ENCODE results near the gene STRN4.
"Not testable (repeated sequence)": the region's sequence is repeated elsewhere in the genome, so short reads cannot be mapped to it uniquely, and the experiment has no call there.

Gene STRN4

DNA sequence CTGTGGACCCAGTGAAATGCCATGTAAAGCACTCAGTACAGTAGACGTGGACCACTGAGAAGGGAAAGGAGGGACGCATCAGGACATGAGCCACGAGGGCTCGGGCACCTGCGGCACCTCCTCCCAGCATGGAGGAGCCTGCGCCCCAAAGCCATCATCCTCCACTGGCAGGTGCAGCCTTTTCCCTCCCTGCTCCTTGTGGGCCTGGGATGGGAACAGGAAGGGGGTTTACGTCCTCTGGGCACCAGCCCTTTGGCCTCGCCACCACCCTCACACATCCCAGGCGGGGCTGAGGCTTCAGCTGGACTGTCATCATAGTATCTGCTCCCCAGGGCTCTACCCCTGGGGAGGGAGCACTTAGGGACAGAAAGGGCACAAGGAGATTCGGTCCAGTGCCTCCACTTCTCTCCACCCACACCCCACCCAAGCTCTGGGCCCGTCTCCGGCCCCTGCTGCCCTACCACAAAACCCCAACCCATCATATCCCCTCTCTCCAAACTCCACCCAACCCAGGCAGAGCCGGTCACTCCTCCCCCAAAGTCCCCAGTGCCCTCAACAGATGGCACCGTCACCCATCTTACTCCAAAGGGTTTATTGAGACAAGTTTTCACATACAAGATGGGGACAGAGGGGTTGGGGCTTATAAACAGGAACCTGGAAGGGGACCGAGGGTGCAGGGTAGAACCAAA is 27.2 kb downstream of the STRN4 start:
- Histone ChIP-seq H3K9ac (ENCODE audit: low read length) (no peak overlapping the region), H3K36me3 (ENCODE audit: control insufficient read depth, insufficient read depth, low read length) (peaks cover 5% of the 10 kb centered on the region), H3K4me3 (ENCODE audit: low read length) (no peak overlapping the region), H3K9me3 (ENCODE audit: control insufficient read depth, low read length) (no peaks in the 10 kb centered on the region), H3K27me3 (ENCODE audit: control insufficient read depth, insufficient read depth, low read length) (no peaks in the 10 kb centered on the region), H3K4me1 (ENCODE audit: control insufficient read depth, insufficient read depth, low read length) (peaks cover 26% of the 10 kb centered on the region)

DNA sequence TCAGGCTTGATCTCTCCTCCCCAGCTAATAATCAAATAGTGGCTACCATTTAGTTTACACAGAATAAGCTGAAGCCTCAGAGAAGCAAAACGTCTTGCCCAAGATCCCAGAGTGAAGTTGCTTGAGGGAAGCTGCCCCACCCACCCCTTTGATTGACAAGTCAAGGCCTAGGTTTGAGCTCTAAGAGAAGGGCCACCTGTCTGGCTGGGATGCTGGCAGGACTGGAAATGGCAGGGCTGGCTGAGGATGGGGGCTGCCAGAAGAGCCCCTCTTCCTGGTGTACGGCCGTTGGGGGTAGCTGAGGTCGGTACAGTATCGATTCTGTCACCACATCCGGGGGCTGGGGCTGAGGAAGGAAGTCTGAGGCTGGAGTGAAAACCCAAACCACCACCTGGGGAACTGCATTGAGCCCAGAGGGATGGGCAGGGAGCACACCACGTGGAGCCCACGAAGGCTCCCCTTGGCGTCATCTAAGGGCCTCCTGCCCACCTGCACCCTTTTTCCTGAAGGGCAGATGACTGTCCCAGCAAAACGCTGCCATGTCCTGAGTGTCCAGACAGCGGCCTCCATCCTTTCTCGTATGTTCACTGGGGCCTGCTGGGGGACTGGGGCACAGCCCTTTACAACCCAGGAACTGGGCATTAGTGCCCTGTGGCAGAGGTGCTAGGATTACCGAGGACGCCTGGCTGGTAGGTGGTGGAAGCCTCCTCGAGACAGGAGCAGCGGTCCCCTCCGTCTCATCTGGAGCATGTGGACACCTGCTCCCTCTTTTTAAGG is 27.9 kb downstream of the STRN4 start:
- peak overlapping the region; percentile 97 for H3K9ac ChIP-seq (ENCODE audit: low read length)
- peaks cover 26% of the 10 kb centered on the region for H3K4me1 ChIP-seq (ENCODE audit: control insufficient read depth, insufficient read depth, low read length)
- no peaks in the 10 kb centered on the region for H3K27me3 ChIP-seq (ENCODE audit: control insufficient read depth, insufficient read depth, low read length)
- no peak overlapping the region for H3K4me3 ChIP-seq (ENCODE audit: low read length)
- no peaks in the 10 kb centered on the region for H3K9me3 ChIP-seq (ENCODE audit: control insufficient read depth, low read length)
- peaks cover 5% of the 10 kb centered on the region for H3K36me3 ChIP-seq (ENCODE audit: control insufficient read depth, insufficient read depth, low read length)

DNA sequence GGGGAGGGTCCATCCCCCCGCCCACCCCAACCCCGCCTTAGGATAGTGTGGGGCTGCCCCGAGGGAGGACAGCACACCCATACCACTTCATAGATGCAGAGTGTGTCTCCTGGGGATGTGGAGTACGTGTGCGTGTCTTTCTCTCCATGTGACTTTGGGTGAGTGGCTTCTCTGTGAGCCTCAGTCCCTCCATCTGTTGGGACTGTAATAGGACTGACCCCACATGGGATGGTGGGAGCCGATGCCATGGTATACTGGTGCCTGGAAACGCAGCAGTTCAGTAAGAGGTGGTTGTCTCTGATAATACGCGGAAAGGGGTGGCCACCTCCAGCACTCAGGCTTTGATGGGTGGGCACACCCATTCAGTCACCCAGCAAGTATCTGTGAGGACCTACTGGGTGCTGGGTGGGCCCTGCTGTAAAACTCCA is 28.5 kb downstream of the STRN4 start:
- H3K4me1 ChIP-seq (ENCODE audit: control insufficient read depth, insufficient read depth, low read length) = peaks cover 26% of the 10 kb centered on the region
- H3K9me3 ChIP-seq (ENCODE audit: control insufficient read depth, low read length) = no peaks in the 10 kb centered on the region
- peaks cover 4% of the 10 kb centered on the region for H3K36me3 ChIP-seq (ENCODE audit: control insufficient read depth, insufficient read depth, low read length)
- H3K9ac ChIP-seq (ENCODE audit: low read length) = peak overlapping the region; percentile 97
- H3K4me3 ChIP-seq (ENCODE audit: low read length) = no peak overlapping the region
- H3K27me3 ChIP-seq (ENCODE audit: control insufficient read depth, insufficient read depth, low read length) = no peaks in the 10 kb centered on the region

GRCh38 chr19:46717034-46717715 is 29.1 kb downstream of the STRN4 start, which contains the start of gene PRKD2:
Gene PRKD2 (minus strand): TSS chr19:46717114. CDS start chr19:46716370, 744 bp downstream.
- Histone ChIP-seq H3K4me3 (ENCODE audit: low read length) (peak within 1 kb of the TSS; percentile 80), H3K9ac (ENCODE audit: low read length) (peak within 1 kb of the TSS; percentile 97), H3K9me3 (ENCODE audit: control insufficient read depth, low read length) (no peaks in the 10 kb centered on the region), H3K27me3 (ENCODE audit: control insufficient read depth, insufficient read depth, low read length) (no peaks in the 10 kb centered on the region), H3K4me1 (ENCODE audit: control insufficient read depth, insufficient read depth, low read length) (peaks cover 26% of the 10 kb centered on the region), H3K36me3 (ENCODE audit: control insufficient read depth, insufficient read depth, low read length) (no peaks in the 10 kb centered on the region)

DNA sequence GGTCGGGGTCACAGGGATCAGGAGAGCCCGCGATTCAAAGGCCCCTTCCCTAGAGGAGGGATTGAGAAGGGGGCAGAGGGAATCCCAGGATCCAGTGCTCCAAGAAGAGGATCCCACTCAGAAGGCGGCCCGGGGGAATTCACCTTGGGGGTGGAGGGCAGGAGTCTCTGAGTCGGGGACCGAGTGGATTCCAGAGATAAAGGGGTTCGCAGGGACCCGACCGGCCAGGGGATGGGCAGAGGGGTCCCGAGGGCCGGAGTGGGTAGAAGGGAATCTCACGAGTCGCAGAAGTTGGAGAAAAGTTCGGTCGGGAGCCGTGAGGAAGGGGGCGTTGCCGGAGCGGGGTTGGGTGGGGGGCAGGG is 29.6 kb downstream of the STRN4 start:
- Histone ChIP-seq H3K9ac (ENCODE audit: low read length) (peak overlapping the region; percentile 97), H3K27me3 (ENCODE audit: control insufficient read depth, insufficient read depth, low read length) (no peaks in the 10 kb centered on the region), H3K4me1 (ENCODE audit: control insufficient read depth, insufficient read depth, low read length) (peaks cover 26% of the 10 kb centered on the region), H3K4me3 (ENCODE audit: low read length) (peak overlapping the region; percentile 80), H3K36me3 (ENCODE audit: control insufficient read depth, insufficient read depth, low read length) (no peaks in the 10 kb centered on the region), H3K9me3 (ENCODE audit: control insufficient read depth, low read length) (no peaks in the 10 kb centered on the region)

- H3K36me3 ChIP-seq (ENCODE audit: control insufficient read depth, insufficient read depth, low read length) = no peaks in the 10 kb centered on the region
- H3K9ac ChIP-seq (ENCODE audit: low read length) = peak overlapping the region; percentile 97
- peaks cover 26% of the 10 kb centered on the region for H3K4me1 ChIP-seq (ENCODE audit: control insufficient read depth, insufficient read depth, low read length)
- no peaks in the 10 kb centered on the region for H3K9me3 ChIP-seq (ENCODE audit: control insufficient read depth, low read length)
- H3K4me3 ChIP-seq (ENCODE audit: low read length) = peak overlapping the region; percentile 80
- no peaks in the 10 kb centered on the region for H3K27me3 ChIP-seq (ENCODE audit: control insufficient read depth, insufficient read depth, low read length)
These were observed 30.1 kb downstream of the STRN4 start for GRCh38 chr19:46715975-46716671.

DNA sequence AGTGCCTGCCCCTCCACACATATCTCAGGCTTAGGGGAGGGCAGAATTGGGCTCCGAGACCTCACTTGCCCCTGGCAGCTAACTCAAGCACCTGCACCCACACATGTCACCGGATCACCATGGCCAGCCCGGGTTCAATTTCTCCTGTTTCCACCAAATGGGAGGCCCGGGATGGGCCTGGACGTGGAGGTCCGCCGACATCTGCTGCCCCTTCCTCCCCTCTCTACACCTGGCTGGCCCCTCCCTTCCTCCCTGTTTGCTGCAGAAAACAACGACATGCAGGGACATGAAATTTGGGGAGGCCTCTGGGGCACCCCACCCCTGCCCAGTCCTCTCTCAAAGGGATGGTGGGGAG is 30.7 kb downstream of the STRN4 start:
- no peaks in the 10 kb centered on the region for H3K36me3 ChIP-seq (ENCODE audit: control insufficient read depth, insufficient read depth, low read length)
- H3K4me3 ChIP-seq (ENCODE audit: low read length) = peak overlapping the region; percentile 80
- no peaks in the 10 kb centered on the region for H3K27me3 ChIP-seq (ENCODE audit: control insufficient read depth, insufficient read depth, low read length)
- peak overlapping the region; percentile 97 for H3K9ac ChIP-seq (ENCODE audit: low read length)
- no peaks in the 10 kb centered on the region for H3K9me3 ChIP-seq (ENCODE audit: control insufficient read depth, low read length)
- peaks cover 26% of the 10 kb centered on the region for H3K4me1 ChIP-seq (ENCODE audit: control insufficient read depth, insufficient read depth, low read length)

- Histone ChIP-seq H3K9ac (ENCODE audit: low read length) (peak overlapping the region; percentile 97), H3K9me3 (ENCODE audit: control insufficient read depth, low read length) (no peaks in the 10 kb centered on the region), H3K36me3 (ENCODE audit: control insufficient read depth, insufficient read depth, low read length) (no peaks in the 10 kb centered on the region), H3K4me1 (ENCODE audit: control insufficient read depth, insufficient read depth, low read length) (peaks cover 26% of the 10 kb centered on the region), H3K4me3 (ENCODE audit: low read length) (peak overlapping the region; percentile 62), H3K27me3 (ENCODE audit: control insufficient read depth, insufficient read depth, low read length) (no peaks in the 10 kb centered on the region)
These were observed 31.7 kb downstream of the STRN4 start for GRCh38 chr19:46714444-46715106.

DNA sequence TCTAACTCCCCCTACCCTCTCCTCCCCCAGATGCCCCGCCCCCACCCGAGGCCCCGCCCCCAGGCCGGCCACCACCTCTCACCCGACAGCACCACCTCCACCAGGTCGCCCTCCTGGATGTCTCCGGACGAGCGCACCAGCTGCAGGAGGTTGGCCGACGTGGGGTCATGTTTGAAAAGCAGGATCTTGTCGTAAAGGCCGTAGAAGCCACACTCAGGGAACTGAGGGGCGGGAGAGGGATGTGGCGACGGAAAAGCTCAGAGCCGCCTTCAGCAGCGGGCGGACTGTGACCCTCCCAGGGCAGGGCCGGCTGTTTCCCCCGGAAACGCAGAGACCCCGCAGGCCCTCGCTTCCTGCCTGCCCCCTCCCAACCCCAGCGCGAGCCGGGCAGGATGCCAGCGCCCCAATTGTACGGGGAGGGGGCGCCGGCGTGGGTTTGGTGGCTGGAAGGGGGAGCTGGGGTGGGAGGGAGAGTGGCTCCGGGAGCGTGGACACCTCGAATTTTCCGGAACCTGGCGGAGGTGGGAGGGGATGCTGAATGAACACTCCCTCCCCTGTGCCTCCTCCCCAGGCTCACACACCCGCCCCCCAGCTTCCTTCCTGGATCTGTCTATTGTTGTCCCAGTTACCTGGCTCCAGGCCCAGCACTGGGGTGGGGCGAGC is 32.3 kb downstream of the STRN4 start:
- Histone ChIP-seq H3K4me3 (ENCODE audit: low read length) (peak overlapping the region; percentile 8), H3K4me1 (ENCODE audit: control insufficient read depth, insufficient read depth, low read length) (peaks cover 26% of the 10 kb centered on the region), H3K9ac (ENCODE audit: low read length) (peak overlapping the region; percentile 97), H3K27me3 (ENCODE audit: control insufficient read depth, insufficient read depth, low read length) (no peaks in the 10 kb centered on the region), H3K9me3 (ENCODE audit: control insufficient read depth, low read length) (no peaks in the 10 kb centered on the region), H3K36me3 (ENCODE audit: control insufficient read depth, insufficient read depth, low read length) (no peaks in the 10 kb centered on the region)

DNA sequence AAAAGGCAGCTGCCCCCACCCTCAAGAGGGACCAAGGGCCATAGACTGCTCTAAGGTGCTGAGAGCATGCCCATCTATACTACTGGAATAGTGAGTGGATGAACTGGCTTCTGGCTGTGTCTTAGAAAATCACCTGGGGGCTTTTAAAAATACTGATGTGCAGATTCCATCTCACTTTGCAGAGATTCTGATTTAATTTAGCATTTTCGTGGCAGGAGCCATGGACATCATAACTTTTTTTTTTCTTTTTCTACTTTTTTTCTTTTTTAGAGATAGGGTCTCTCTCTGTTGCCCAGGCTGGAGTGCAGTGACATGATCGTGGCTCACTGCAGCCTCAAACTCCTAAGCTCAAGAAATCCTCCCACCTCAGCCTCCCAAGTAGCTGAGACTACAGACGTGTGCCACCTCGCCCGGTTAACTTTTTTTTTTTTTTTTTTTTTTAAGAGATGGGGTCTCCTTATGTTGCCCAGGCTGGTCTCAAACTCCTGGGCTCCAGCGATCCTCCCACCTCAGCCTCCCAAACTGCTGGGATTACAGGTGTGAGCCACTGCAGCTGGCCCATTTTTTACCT is 33.4 kb downstream of the STRN4 start:
- H3K4me3 ChIP-seq (ENCODE audit: low read length); H3K9ac ChIP-seq (ENCODE audit: low read length); H3K27me3 ChIP-seq (ENCODE audit: control insufficient read depth, insufficient read depth, low read length); H3K36me3 ChIP-seq (ENCODE audit: control insufficient read depth, insufficient read depth, low read length); H3K9me3 ChIP-seq (ENCODE audit: control insufficient read depth, low read length): not testable (repeated sequence)
- H3K4me1 ChIP-seq (ENCODE audit: control insufficient read depth, insufficient read depth, low read length) = peaks cover 16% of the 10 kb centered on the region

GRCh38 chr19:46710687-46711086 is 35.6 kb downstream of the STRN4 start:
- Histone ChIP-seq H3K27me3 (ENCODE audit: control insufficient read depth, insufficient read depth, low read length) (no peaks in the 10 kb centered on the region), H3K4me1 (ENCODE audit: control insufficient read depth, insufficient read depth, low read length) (peaks cover 10% of the 10 kb centered on the region), H3K36me3 (ENCODE audit: control insufficient read depth, insufficient read depth, low read length) (no peaks in the 10 kb centered on the region), H3K9me3 (ENCODE audit: control insufficient read depth, low read length) (no peaks in the 10 kb centered on the region), H3K4me3 (ENCODE audit: low read length) (no peak overlapping the region), H3K9ac (ENCODE audit: low read length) (no peak overlapping the region)
